Activated naive CD4-positive, alpha-beta T cell treated with anti-CD3 and anti-CD28 coated beads, Interleukin-2, amount 50 U/mL, for 24 hours (primary cell): Measurements from ENCODE around the gene SIKE1.
A peak's percentile ranks its signal among the peaks of the same experiment; 100 is the strongest.
"Not testable (repeated sequence)": the region's sequence is repeated elsewhere in the genome, so short reads cannot be mapped to it uniquely, and the experiment has no call there.

Experiments
- H3K27ac Mint-ChIP-seq: one replicate; pipeline ENCODE4 v1.8.0; 2021; ENCODE audit warnings: mild to moderate bottlenecking, mixed read lengths
- H3K27me3 Mint-ChIP-seq: one replicate; pipeline ENCODE4 v1.8.0; 2021; ENCODE audit warnings: mixed read lengths
- H3K36me3 Mint-ChIP-seq: one replicate; pipeline ENCODE4 v1.8.0; 2021; ENCODE audit warnings: mixed read lengths
- H3K4me1 Mint-ChIP-seq: one replicate; pipeline ENCODE4 v1.8.0; 2021; ENCODE audit warnings: mixed read lengths
- H3K4me3 Mint-ChIP-seq: one replicate; pipeline ENCODE4 v1.8.0; 2021; ENCODE audit warnings: mild to moderate bottlenecking, mixed read lengths
- H3K9me3 Mint-ChIP-seq: one replicate; pipeline ENCODE4 v1.8.0; 2021; ENCODE audit warnings: mixed read lengths

SIKE1 gene

DNA sequence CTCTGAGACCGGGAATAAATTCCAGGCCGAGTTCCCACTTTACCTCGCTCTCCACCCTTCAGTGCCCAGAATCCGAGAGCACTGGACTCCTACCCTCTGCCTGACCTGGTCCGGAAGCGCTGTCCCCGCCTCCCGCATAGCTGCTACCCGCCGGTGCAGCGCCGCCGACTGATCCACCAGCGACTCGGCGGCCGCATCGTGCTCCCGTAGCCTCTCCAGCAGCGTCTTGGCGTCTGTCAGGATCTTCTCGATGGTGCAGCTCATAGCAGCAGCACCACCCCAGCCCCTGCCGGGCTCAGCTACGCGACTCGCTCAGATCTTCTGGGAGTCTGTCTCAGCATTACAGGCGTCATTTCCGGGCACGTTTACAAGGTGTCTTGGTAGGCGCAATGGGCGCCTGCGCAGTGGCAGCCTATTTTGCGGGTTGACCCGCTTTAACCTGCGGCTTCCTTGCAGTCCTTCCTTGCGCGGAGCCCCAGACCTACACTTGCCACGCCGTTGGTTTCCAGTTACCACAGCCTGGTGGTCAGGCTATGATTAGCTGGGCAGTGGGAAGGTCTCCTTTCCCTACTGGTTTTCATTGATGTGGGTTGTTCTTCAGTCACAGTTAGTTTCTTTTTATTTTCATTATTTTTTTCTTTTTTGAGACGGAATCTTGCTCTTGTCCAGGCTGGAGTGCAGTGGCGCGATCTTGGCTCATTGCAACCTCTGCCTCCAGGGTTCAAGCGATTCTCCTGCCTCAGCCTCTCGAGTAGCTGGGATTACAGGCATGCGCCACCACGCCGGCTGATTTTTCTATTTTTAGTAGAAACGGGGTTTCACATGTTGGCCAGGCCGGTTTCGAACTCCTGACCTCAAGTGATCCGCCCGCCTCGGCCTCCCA, at the start of gene SIKE1:
Gene SIKE1 (minus strand): TSS at position 342 of the 883 bp plus-strand sequence. CDS start 78 bp downstream, at position 264.
- peak within 1 kb of the TSS; percentile 98 for H3K27ac Mint-ChIP-seq
- no peaks in the 10 kb centered on the region for H3K27me3 Mint-ChIP-seq
- H3K4me3 Mint-ChIP-seq, result peak within 1 kb of the TSS; percentile 100
- H3K36me3 Mint-ChIP-seq, result peaks cover 13% of the 10 kb centered on the region
- H3K9me3 Mint-ChIP-seq, result no peaks in the 10 kb centered on the region
- H3K4me1 Mint-ChIP-seq, result peaks cover 33% of the 10 kb centered on the region

GRCh38 chr1:114830075-114830474, 49.6 kb upstream of the SIKE1 start:
- not testable (repeated sequence) for H3K36me3 Mint-ChIP-seq, H3K4me1 Mint-ChIP-seq, H3K9me3 Mint-ChIP-seq, H3K4me3 Mint-ChIP-seq, H3K27me3 Mint-ChIP-seq
- H3K27ac Mint-ChIP-seq, result peak overlapping the region; percentile 31

DNA sequence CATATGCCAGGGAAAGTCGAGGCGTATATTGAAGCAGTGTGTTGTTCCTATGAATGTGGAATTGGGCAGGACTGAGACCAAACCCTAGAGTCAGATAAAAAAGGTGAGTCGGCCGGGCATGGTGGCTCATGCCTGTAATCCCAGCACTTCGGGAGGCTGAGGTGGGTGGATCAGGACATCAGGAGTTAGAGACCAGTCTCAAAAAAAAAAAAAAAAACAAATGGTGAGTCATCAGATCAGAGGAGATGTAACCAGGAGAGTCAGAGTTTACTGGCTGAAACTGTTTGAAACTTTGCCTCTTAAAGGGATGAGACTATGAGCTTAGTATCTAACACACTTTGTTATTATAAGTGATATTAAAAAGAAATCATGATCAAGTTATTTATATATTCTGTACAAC, 47.8 kb upstream of the SIKE1 start:
- Mint-ChIP-seq H3K27me3 (peaks cover 5% of the 10 kb centered on the region), H3K9me3 (peaks cover 15% of the 10 kb centered on the region), H3K4me1 (no peaks in the 10 kb centered on the region), H3K36me3 (no peaks in the 10 kb centered on the region), H3K27ac (no peak overlapping the region), H3K4me3 (no peak overlapping the region)

- Mint-ChIP-seq H3K36me3 (no peaks in the 10 kb centered on the region), H3K27me3 (peaks cover 13% of the 10 kb centered on the region), H3K4me1 (no peaks in the 10 kb centered on the region), H3K9me3 (peaks cover 20% of the 10 kb centered on the region), H3K4me3 (no peak overlapping the region), H3K27ac (no peak overlapping the region)
Measured at GRCh38 chr1:114821978-114822377, 41.5 kb upstream of the SIKE1 start.

DNA sequence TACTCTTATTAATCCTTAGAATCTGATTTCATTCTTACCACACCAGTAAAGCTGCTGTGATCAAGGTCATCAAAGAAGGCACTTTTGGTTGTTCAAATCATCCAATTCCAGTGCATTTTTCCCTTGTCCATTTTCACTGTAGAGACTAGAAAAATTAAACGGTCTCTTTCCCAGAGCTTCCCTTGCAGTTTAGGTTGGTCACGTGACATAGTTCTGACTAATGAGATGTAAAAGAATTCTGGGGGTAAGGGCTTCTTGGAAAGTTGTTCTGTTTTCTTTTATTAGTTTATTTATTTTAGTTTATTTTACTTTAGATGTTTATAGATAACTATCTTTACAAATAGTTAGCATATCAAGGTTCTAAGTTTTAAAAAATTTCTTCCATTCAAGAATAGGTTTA, 39.9 kb upstream of the SIKE1 start:
- Mint-ChIP-seq H3K27ac (no peak overlapping the region), H3K27me3 (peaks cover 13% of the 10 kb centered on the region)

GRCh38 chr1:114819869-114820268, 39.4 kb upstream of the SIKE1 start:
- no peaks in the 10 kb centered on the region for H3K36me3 Mint-ChIP-seq
- H3K9me3 Mint-ChIP-seq, result peaks cover 16% of the 10 kb centered on the region
- H3K4me1 Mint-ChIP-seq, result no peaks in the 10 kb centered on the region
- H3K4me3 Mint-ChIP-seq, result no peak overlapping the region
- H3K27me3 Mint-ChIP-seq, result peaks cover 12% of the 10 kb centered on the region
- no peak overlapping the region for H3K27ac Mint-ChIP-seq

More for the DNA sequence above, 39.9 kb upstream of the SIKE1 start:
- Mint-ChIP-seq H3K36me3 (no peaks in the 10 kb centered on the region), H3K4me3 (no peak overlapping the region), H3K4me1 (no peaks in the 10 kb centered on the region), H3K9me3 (peaks cover 20% of the 10 kb centered on the region)

- H3K4me1 Mint-ChIP-seq, H3K4me3 Mint-ChIP-seq, H3K9me3 Mint-ChIP-seq, H3K27ac Mint-ChIP-seq, H3K36me3 Mint-ChIP-seq, H3K27me3 Mint-ChIP-seq: not testable (repeated sequence)
Measured at GRCh38 chr1:114804449-114804848, 24.0 kb upstream of the SIKE1 start.

DNA sequence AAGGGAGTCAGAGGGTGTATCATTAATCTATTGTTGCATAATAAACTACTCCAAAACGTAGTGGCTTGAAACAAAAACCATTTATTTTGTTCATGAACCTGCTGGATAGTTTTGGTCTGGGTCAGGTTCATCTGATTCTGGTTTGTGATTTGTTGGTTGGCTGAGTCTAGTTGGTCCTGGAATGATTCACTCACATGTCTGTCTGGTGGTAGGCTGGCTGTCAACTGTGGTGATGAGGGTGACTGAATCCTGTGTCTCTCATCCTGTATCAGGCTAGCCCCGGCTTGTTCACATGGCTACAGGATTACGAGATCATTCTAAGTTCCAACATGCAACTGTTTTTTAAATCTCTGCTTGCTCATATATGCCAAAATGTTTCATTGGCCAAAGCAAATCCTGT, 22.5 kb upstream of the SIKE1 start:
- H3K4me1 Mint-ChIP-seq, result no peaks in the 10 kb centered on the region
- no peaks in the 10 kb centered on the region for H3K9me3 Mint-ChIP-seq
- H3K27ac Mint-ChIP-seq, result no peak overlapping the region
- no peaks in the 10 kb centered on the region for H3K36me3 Mint-ChIP-seq
- peaks cover 2% of the 10 kb centered on the region for H3K27me3 Mint-ChIP-seq
- H3K4me3 Mint-ChIP-seq, result no peak overlapping the region

- Mint-ChIP-seq H3K36me3 (no peaks in the 10 kb centered on the region), H3K27ac (no peak overlapping the region), H3K4me3 (no peak overlapping the region), H3K27me3 (peaks cover 14% of the 10 kb centered on the region), H3K4me1 (no peaks in the 10 kb centered on the region), H3K9me3 (no peaks in the 10 kb centered on the region)
Measured at GRCh38 chr1:114794038-114794437, 13.6 kb upstream of the SIKE1 start.

GRCh38 chr1:114790581-114790980, 10.1 kb upstream of the SIKE1 start:
- not testable (repeated sequence) for H3K27ac Mint-ChIP-seq, H3K4me3 Mint-ChIP-seq, H3K4me1 Mint-ChIP-seq, H3K36me3 Mint-ChIP-seq, H3K9me3 Mint-ChIP-seq
- peaks cover 11% of the 10 kb centered on the region for H3K27me3 Mint-ChIP-seq

DNA sequence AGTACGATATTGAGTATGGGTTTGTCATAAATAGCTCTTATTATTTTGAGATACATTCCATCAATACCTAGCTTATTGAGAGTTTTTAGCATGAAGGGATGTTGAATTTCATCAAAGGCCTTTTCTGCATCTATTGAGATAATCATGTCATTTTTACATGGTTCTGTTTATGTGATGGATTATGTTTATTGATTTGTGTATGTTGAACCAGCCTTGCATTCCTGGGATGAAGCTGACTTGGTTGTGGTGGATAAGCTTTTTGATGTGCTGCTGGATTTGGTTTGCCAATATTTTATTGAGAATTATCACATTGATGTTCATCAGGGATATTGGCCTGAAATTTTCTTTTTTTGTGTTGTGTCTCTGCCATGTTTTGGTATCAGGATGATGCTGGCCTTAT, 6.0 kb upstream of the SIKE1 start:
- H3K4me3 Mint-ChIP-seq, H3K9me3 Mint-ChIP-seq: not testable (repeated sequence)

DNA sequence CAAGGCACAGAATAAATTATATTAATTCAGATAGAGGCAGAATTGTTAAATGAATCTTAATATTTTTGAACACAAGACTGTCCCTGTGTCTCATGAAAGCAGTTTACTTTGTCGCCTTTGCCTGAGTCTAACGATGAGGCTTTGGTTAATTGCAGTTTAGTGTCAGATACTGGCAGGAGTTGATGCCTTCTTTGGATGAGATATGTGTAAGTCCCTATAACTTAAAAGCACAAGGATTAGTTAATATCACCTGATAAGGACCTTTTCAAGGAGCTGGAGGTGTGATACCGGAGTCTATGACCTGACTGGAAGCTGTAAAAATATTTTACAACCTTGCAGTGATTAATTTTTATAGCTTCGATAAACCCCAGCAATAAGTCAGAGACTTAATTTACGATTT, 2.0 kb upstream of the SIKE1 start:
- peaks cover 9% of the 10 kb centered on the region for H3K9me3 Mint-ChIP-seq
- peaks cover 15% of the 10 kb centered on the region for H3K36me3 Mint-ChIP-seq
- H3K4me3 Mint-ChIP-seq, result no peak overlapping the region
- H3K27ac Mint-ChIP-seq, result no peak overlapping the region
- H3K4me1 Mint-ChIP-seq, result peaks cover 30% of the 10 kb centered on the region
- H3K27me3 Mint-ChIP-seq, result peaks cover 4% of the 10 kb centered on the region

More for the DNA sequence above, 6.0 kb upstream of the SIKE1 start:
- H3K36me3 Mint-ChIP-seq, H3K27me3 Mint-ChIP-seq, H3K27ac Mint-ChIP-seq, H3K4me1 Mint-ChIP-seq: not testable (repeated sequence)

- peak overlapping the region; percentile 100 for H3K4me3 Mint-ChIP-seq
- H3K27me3 Mint-ChIP-seq, result no peaks in the 10 kb centered on the region
- H3K9me3 Mint-ChIP-seq, result no peaks in the 10 kb centered on the region
- H3K27ac Mint-ChIP-seq, result peak overlapping the region; percentile 98
- peaks cover 13% of the 10 kb centered on the region for H3K36me3 Mint-ChIP-seq
- H3K4me1 Mint-ChIP-seq, result peaks cover 33% of the 10 kb centered on the region
Measured at GRCh38 chr1:114779722-114780121, 763 bp downstream of the SIKE1 start.

- Mint-ChIP-seq H3K4me1 (peaks cover 33% of the 10 kb centered on the region), H3K36me3 (peaks cover 13% of the 10 kb centered on the region)
- H3K4me3 Mint-ChIP-seq, H3K27me3 Mint-ChIP-seq, H3K27ac Mint-ChIP-seq, H3K9me3 Mint-ChIP-seq: not testable (repeated sequence)
Measured at GRCh38 chr1:114776726-114777125, 3.8 kb downstream of the SIKE1 start.

DNA sequence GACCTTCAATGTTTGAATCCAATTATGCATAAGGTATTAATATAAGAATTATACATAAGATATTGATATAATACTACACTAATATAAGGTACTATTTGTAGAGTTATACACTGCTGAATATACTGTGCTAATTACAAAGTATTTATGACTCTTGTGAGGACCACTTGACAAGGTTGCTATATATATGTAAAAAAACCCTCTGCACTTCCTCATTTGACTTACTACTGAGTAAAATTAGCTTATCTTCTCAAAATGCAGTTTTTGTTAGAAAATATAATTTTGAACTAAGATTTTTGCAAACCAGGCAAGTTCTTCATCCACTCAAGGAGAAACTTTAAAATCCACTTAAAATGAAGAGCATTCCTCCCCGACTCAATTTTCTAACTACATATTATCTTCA, 8.5 kb downstream of the SIKE1 start:
- Mint-ChIP-seq H3K4me1 (no peaks in the 10 kb centered on the region), H3K36me3 (peaks cover 2% of the 10 kb centered on the region), H3K27ac (no peak overlapping the region), H3K4me3 (no peak overlapping the region), H3K27me3 (no peaks in the 10 kb centered on the region), H3K9me3 (no peaks in the 10 kb centered on the region)

DNA sequence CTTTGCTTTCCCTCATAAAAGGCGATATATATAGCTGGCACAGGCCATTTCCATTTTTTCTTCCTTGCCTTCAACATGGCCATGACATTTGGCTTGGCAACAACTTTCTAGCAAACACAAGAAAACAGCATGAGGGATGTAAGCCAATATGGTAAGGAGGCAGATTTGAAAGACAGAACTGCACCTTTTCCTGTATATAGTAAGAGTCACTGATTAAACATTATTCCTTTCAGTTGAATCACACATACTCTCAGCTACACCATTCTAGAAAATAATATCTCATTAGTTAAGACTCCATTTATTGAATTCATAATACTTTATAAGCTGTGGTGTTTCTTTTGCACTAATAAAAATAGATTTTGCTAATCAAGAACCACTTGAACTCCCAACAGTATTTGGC, 9.5 kb downstream of the SIKE1 start:
- no peak overlapping the region for H3K27ac Mint-ChIP-seq
- no peak overlapping the region for H3K4me3 Mint-ChIP-seq
- no peaks in the 10 kb centered on the region for H3K4me1 Mint-ChIP-seq
- no peaks in the 10 kb centered on the region for H3K9me3 Mint-ChIP-seq
- no peaks in the 10 kb centered on the region for H3K27me3 Mint-ChIP-seq
- peaks cover 2% of the 10 kb centered on the region for H3K36me3 Mint-ChIP-seq

DNA sequence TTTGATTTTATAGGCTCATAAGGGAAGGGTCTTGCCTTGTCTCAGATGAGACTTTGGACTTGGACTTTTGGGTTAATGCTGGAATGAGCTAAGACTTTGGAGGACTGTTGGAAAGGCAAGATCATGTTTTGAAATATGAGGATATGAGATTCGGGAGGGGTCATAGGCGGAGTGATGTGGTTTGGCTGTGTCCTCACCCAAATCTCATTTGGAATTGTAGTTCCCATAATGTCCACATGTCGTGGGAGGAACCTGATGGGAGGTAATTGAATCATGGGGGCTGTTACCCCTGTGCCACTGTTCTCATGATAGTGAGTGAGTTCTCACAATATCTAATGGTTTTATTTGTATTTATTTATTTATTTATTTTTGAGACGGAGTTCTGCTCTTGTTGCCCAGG, 15.8 kb downstream of the SIKE1 start:
- no peaks in the 10 kb centered on the region for H3K4me1 Mint-ChIP-seq
- peaks cover 5% of the 10 kb centered on the region for H3K9me3 Mint-ChIP-seq
- no peak overlapping the region for H3K4me3 Mint-ChIP-seq
- no peaks in the 10 kb centered on the region for H3K27me3 Mint-ChIP-seq
- no peak overlapping the region for H3K27ac Mint-ChIP-seq
- peaks cover 4% of the 10 kb centered on the region for H3K36me3 Mint-ChIP-seq
